ENCODE results near the gene FOXN3. TPM values are rescaled to one million over a fixed set of nuclear protein-coding genes. Genes with fewer than 3 reads are reported as not detected.

The FOXN3 gene
- total RNA-seq, 1 donor from 2014 or later, result 122 TPM

- Histone ChIP-seq H3K36me3 (ENCODE audit: insufficient read depth, low read length) (peaks cover 4% of the 10 kb centered on the region), H3K27me3 (ENCODE audit: insufficient read depth, low read length) (no peaks in the 10 kb centered on the region), H3K9me3 (ENCODE audit: insufficient read depth, low read depth, low read length) (no peaks in the 10 kb centered on the region), H4K20me1 (ENCODE audit: insufficient read depth, low read length) (peaks cover 49% of the 10 kb centered on the region), H3K27ac (ENCODE audit: low read depth, low read length) (no peak overlapping the region), H3K4me2 (ENCODE audit: low read length) (no peak overlapping the region), H2AFZ (ENCODE audit: low read depth, low read length) (no peak overlapping the region), H3K79me2 (ENCODE audit: insufficient read depth, low read length) (peaks cover 15% of the 10 kb centered on the region), H3K9ac (ENCODE audit: low read length) (no peak overlapping the region), H3K4me3 (ENCODE audit: insufficient read depth, low read depth, low read length) (no peak overlapping the region), H3K4me1 (ENCODE audit: insufficient read depth, low read length) (peaks cover 10% of the 10 kb centered on the region)
- H3K4me3 Mint-ChIP-seq (ENCODE audit: unreplicated experiment), result no peak overlapping the region
- no peak overlapping the region for H3K27ac Mint-ChIP-seq (ENCODE audit: unreplicated experiment)
- TF ChIP-seq CTCF (IDR thresholded peaks at IDR 0.05; ENCODE audit: insufficient read depth, low read depth, low read length), result no peak
- no peak for TF ChIP-seq EZH2 (IDR thresholded peaks at IDR 0.05; ENCODE audit: insufficient read depth, low read length)
- peaks cover 15% of the 10 kb centered on the region for H3K36me3 Mint-ChIP-seq (ENCODE audit: low read depth, unreplicated experiment)
- no peak for FAIRE-seq
- no peaks in the 10 kb centered on the region for H3K27me3 Mint-ChIP-seq (ENCODE audit: low read depth, unreplicated experiment)
- no peak for DNase-seq (ENCODE audit: low read depth)
- H3K4me1 Mint-ChIP-seq (ENCODE audit: low read depth, unreplicated experiment), result peaks cover 12% of the 10 kb centered on the region
- H3K9me3 Mint-ChIP-seq (ENCODE audit: unreplicated experiment), result no peaks in the 10 kb centered on the region
These were observed 133.5 kb downstream of the FOXN3 start for GRCh38 chr14:89283327-89284060.

- peaks cover 12% of the 10 kb centered on the region for H3K4me1 Mint-ChIP-seq (ENCODE audit: low read depth, unreplicated experiment)
- FAIRE-seq, result no peak
- H3K79me2 ChIP-seq (ENCODE audit: insufficient read depth, low read length), result peaks cover 24% of the 10 kb centered on the region
These were observed 134.8 kb downstream of the FOXN3 start for GRCh38 chr14:89282191-89282590.

More at GRCh38 chr14:89282191-89282590, 134.8 kb downstream of the FOXN3 start:
- Histone ChIP-seq H3K27me3 (ENCODE audit: insufficient read depth, low read length) (no peaks in the 10 kb centered on the region), H3K27ac (ENCODE audit: low read depth, low read length) (no peak overlapping the region), H3K36me3 (ENCODE audit: insufficient read depth, low read length) (peaks cover 4% of the 10 kb centered on the region), H3K4me2 (ENCODE audit: low read length) (no peak overlapping the region), H4K20me1 (ENCODE audit: insufficient read depth, low read length) (peaks cover 44% of the 10 kb centered on the region), H2AFZ (ENCODE audit: low read depth, low read length) (no peak overlapping the region), H3K4me1 (ENCODE audit: insufficient read depth, low read length) (peaks cover 7% of the 10 kb centered on the region), H3K9ac (ENCODE audit: low read length) (no peak overlapping the region), H3K4me3 (ENCODE audit: insufficient read depth, low read depth, low read length) (no peak overlapping the region), H3K9me3 (ENCODE audit: insufficient read depth, low read depth, low read length) (no peaks in the 10 kb centered on the region)
- TF ChIP-seq EZH2 (IDR thresholded peaks at IDR 0.05; ENCODE audit: insufficient read depth, low read length), result no peak
- TF ChIP-seq CTCF (IDR thresholded peaks at IDR 0.05; ENCODE audit: insufficient read depth, low read depth, low read length), result no peak
- Mint-ChIP-seq H3K9me3 (ENCODE audit: unreplicated experiment) (no peaks in the 10 kb centered on the region), H3K36me3 (ENCODE audit: low read depth, unreplicated experiment) (peaks cover 18% of the 10 kb centered on the region), H3K27ac (ENCODE audit: unreplicated experiment) (no peak overlapping the region), H3K4me3 (ENCODE audit: unreplicated experiment) (no peak overlapping the region), H3K27me3 (ENCODE audit: low read depth, unreplicated experiment) (no peaks in the 10 kb centered on the region)
- no peak for DNase-seq (ENCODE audit: low read depth)

Data from astrocyte (in vitro differentiated cells and primary cell).